NB4 (cell line): ENCODE data around the gene PDE3A.

Source experiments
- DNase-seq: peaks from one replicate; pipeline ENCODE4 v3.0.0; 2010; ENCODE audit warnings: low read depth
- H3K4me3 ChIP-seq: one replicate; pipeline ENCODE4 v1.5.1; 2011; ENCODE audit warnings: mild to moderate bottlenecking, low read depth, low read length, moderate library complexity
- CTCF ChIP-seq: IDR thresholded peaks from one replicate; pipeline ENCODE4 v1.5.1; 2012; ENCODE audit warnings: low read depth, low read length
- MAX ChIP-seq: IDR thresholded peaks from 2 replicates; pipeline ENCODE4 v1.6.1; 2011; ENCODE audit warnings: low read depth, low read length
- MYC ChIP-seq: IDR thresholded peaks from 2 replicates; pipeline ENCODE4 v1.6.1; 2011; ENCODE audit warnings: low read depth, low read length
- POLR2A ChIP-seq: IDR thresholded peaks from 2 replicates; pipeline ENCODE4 v1.6.1; 2011; ENCODE audit warnings: mild to moderate bottlenecking; ENCODE audit not compliant: insufficient read length; ENCODE audit errors: extremely low read depth

The PDE3A gene

DNA sequence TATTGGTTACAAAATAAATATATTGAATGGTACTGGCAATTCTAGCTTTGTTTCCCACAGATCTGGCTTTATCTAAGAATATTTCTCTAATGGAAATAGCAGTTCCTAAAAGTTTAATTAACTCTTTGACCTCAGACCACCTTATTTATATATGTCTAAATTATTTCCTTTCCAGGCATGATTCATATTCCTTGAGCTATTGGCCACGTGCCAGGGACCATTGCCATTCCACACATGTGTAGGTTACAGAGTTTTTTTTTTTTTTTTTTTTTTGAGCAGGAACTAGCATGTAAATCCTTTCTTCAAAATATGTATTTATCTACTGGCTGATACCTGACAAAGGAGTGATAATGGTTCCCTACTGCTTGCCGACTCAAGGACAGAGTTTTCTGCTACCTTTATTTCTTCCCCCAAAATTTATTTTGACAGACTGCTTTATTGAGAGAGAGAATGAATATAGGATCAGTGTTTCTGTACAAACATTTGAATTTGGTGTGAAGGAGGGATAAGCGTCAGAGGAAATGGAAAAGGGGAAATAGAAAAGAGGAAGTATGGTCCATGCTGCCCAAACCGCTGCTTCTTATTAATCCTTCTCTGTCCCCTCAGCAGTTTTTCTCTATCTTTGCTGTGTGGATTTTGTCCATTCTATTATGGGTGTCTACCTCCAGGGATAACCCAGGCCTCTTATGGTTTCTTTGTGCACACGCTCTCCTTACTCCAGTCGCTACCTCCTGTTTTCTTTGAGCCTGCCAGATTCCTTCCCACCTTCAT is 36.4 kb downstream of the PDE3A start:
- peak overlapping the region; percentile 16 for H3K4me3 ChIP-seq
- no peak for TF ChIP-seq POLR2A
- no peak for TF ChIP-seq CTCF
- TF ChIP-seq MYC, result peak; percentile 95
- TF ChIP-seq MAX, result peak; percentile 89
- DNase-seq, result peak; percentile 98

GRCh38 chr12:20409607-20410377 is 41.5 kb downstream of the PDE3A start:
- TF ChIP-seq CTCF (no peak), POLR2A (no peak), MAX (no peak), MYC (no peak)
- DNase-seq, result no peak

DNA sequence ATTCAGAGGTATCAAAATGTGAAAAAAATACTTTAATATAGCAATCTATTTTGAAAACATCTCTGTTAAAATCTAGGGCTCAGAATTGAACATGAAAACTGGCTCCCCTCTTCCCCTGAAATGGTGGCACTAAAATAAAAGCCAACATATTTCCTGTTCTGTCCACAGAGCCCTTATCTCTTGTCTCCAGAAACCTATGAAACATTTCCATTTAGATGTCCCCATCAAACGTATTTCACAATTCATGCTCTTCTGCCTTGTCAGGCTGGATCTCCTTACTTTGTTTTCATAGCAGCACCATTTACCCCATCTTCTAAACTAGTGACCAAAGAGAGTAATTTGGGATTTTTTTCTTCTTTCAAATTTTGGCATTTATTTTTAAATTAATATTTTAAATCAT is 42.4 kb downstream of the PDE3A start:
- no peak overlapping the region for H3K4me3 ChIP-seq
- no peak for TF ChIP-seq CTCF
- peak; percentile 70 for TF ChIP-seq MAX
- TF ChIP-seq MYC, result peak; percentile 82; the same call in 1 of the 2 replicates
- TF ChIP-seq POLR2A, result no peak
- DNase-seq, result peak; percentile 95

More at GRCh38 chr12:20409607-20410377, 41.5 kb downstream of the PDE3A start:
- no peak overlapping the region for H3K4me3 ChIP-seq

GRCh38 chr12:20411345-20411744 is 43.0 kb downstream of the PDE3A start:
- DNase-seq, result peak; percentile 36
- no peak overlapping the region for H3K4me3 ChIP-seq
- TF ChIP-seq MYC (no peak), MAX (no peak), POLR2A (no peak), CTCF (no peak)

DNA sequence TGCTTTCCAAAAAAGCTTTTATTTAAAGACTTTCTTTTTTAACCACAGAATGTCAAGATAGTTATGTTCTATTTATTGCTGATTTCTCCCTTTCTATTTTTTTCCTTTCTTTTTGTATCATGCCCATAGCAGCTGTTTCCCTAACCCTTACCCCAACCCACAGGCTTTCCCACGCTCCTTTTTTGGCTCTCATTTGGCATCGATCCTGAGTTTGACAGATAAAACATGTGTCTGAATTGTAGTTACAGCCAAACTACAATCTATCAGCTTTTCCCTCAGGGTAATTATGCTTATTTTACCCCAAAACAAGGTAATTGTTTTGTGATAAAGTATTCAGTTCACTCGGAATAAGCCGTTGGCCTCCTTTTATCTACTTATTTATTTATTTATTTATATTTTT is 46.7 kb downstream of the PDE3A start:
- TF ChIP-seq MYC, result no peak
- no peak for TF ChIP-seq POLR2A
- TF ChIP-seq MAX, result no peak
- TF ChIP-seq CTCF, result no peak
- DNase-seq, result no peak
- no peak overlapping the region for H3K4me3 ChIP-seq
